GM18867 (cell line): Measurements from ENCODE around the gene CNTNAP2.

Experiments used
- ATAC-seq: cut with Tn5 transposase; IDR thresholded peaks from one replicate; pipeline ENCODE4 v1.9.1; 2021; ENCODE audit warnings: mild to moderate bottlenecking, moderate library complexity; ENCODE audit not compliant: unreplicated experiment

CNTNAP2 gene

GRCh38 chr7:147304376-147304775, 1187.8 kb downstream of the CNTNAP2 start:
- no peak for ATAC-seq

- no peak for ATAC-seq
These were observed 1189.2 kb downstream of the CNTNAP2 start for GRCh38 chr7:147305827-147306226.

GRCh38 chr7:147308539-147308938, 1191.9 kb downstream of the CNTNAP2 start:
- no peak for ATAC-seq

- ATAC-seq, result no peak
These were observed 1194.7 kb downstream of the CNTNAP2 start for GRCh38 chr7:147311336-147311735.

DNA sequence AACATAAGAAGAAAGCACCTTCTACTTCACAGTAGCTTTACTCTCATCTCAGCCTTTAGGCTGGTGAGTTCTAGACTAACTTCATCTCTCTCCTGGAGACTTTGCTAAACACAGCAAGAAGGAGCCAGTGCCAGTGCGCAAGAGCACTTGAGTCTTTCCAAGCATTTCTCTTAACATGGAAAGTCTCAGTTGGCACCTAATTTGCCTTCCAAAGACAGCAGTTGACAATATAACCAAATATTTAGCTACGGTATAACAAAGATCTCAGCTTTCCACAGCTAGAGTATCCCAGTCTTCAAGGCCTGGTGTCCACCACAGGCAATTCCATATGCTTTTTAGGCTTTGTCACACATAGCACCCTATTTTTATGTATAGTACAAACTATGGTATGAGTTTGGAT, 1204.9 kb downstream of the CNTNAP2 start:
- ATAC-seq, result no peak

DNA sequence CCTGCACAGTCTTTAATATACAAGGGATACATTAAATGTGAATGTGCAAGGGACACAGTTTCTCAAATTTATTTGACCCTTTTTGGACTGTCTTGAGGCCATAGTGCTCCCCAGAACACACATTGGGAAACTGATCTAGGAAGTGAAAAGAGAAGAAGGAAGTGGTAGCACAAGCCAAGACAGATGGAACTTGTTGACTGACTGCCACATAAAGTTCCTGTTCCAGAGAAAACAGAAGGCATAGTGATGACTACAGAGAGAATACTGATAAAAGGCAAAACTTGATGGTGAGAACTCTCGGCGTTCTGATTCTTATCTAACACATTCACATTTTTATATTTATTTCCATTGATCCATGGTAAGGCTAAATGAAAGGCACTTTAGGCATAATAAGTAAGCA, 1216.4 kb downstream of the CNTNAP2 start:
- no peak for ATAC-seq

GRCh38 chr7:147363101-147363500, 1246.5 kb downstream of the CNTNAP2 start:
- no peak for ATAC-seq

- no peak for ATAC-seq
These were observed 1259.6 kb downstream of the CNTNAP2 start for GRCh38 chr7:147376192-147376591.

DNA sequence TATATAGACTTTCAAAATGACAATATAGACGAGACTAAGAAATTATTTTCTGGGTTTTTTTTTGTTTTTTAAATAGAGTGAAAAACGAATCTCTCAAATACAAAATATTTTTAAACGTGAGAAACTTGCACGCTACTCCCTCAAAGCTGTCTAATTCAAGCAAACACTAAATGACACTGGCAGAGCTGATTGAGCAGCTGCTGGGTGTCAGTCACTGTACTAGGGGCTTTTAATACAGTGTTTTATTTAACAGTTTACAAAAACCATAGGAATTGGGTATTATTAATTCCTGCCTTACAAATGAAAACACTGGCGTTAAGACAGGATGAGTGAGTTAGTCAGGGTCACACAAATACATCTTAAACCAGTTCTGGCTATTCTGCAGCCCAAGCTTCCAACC, 1264.3 kb downstream of the CNTNAP2 start:
- ATAC-seq, result no peak

- ATAC-seq, result no peak
These were observed 1277.7 kb downstream of the CNTNAP2 start for GRCh38 chr7:147394329-147394728.

- no peak for ATAC-seq
These were observed 1283.7 kb downstream of the CNTNAP2 start for GRCh38 chr7:147400221-147400689.

DNA sequence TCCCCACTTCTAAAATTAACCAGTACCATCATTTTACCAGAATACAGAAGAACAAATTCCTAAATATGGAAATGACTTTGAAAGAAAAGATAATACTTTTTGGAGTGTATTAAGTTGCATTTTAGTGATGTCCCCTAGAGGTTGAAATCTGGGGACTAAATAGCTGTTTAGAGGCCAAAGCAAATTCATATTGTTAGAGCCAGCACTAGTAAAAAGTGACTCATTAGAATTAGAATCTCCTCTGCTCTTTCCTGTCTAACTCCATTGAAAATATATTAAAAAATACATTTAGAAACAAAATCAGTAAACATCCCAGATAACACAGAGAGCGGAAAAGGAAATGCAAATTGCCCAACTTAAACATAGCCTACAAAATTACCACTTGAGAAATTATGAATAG, 1284.3 kb downstream of the CNTNAP2 start:
- no peak for ATAC-seq

GRCh38 chr7:147405621-147406020, 1289.0 kb downstream of the CNTNAP2 start:
- ATAC-seq, result no peak

DNA sequence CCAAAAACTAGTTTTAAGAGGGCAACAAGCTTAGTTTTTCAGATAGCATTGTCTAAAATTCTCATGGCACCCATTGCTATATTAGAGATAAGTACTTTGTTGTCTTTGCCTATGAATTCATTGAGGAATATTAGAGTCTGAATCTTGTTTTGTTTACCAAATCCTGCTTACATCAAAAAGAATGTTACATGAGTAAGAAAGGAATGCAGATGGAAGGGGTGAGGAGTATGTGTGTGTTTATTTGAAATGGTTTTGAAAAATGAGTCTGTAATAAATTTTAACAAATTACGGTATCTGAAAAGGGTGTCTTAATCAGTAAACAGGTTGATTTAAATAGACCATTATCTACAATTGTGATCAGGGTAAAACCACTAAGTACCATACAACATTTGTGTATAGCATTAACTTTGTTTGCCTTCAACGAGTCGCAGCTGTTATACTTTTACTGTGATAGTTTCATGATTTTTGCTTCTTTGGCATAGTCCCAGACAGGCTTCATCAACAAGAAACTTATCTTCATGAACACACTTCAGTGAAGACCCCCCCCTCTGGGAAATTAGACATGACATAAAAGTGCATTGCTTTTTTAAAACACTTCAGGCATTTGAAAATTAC, 1290.0 kb downstream of the CNTNAP2 start:
- no peak for ATAC-seq

- ATAC-seq, result no peak
These were observed 1294.5 kb downstream of the CNTNAP2 start for GRCh38 chr7:147411096-147411495.

GRCh38 chr7:147412109-147412508, 1295.5 kb downstream of the CNTNAP2 start:
- no peak for ATAC-seq

DNA sequence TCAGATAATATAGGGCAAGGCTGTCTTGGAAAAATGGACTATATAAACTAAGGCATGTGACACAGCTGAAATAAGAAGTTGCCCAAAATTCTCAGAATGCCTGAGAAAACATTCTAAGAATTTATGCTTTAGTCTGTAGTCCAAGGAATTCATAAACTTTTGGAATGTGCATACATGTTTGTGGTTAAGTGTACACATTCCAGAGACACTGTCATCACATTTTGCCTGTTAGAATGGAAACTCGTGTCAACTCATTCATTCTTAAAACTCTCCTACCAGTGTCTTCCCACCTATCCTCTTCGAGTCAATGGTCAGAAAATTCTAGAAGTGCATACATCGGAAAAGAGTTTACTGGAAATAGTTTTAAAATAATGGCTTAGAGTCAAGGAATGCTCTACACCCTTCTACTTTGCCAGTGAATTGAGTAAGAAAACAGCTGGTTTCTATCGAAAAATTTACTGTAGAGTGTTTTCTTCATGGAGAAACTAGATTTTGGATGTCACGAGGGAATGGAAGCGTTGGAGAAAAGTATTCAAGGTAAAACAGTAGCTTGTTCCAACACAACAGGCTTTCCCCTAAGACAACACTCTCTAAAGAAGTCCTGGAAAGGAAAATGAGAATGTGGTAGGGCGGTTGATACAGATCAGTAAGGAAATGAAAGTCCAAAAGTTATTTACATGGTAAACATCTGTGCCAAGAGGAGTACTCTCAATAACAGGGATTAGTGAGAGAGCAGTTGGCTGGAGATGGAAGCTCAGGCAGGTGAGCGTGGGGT, 1296.4 kb downstream of the CNTNAP2 start:
- ATAC-seq, result no peak

DNA sequence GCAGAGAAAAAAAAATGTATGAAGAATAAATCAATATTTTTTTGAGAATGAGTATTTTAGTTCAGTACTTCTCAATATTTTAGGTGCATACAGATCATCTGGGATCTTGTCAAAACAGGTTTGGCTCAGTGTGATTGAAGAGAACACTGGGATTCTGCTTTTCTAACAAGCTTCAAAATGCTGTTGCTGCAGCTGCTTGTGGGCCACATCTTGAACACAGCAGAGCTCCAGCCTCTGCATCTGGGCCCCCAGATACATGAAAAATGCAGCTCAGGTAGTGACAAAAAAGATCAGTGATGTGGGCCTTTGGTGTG, 1296.9 kb downstream of the CNTNAP2 start:
- no peak for ATAC-seq

- no peak for ATAC-seq
These were observed 1299.4 kb downstream of the CNTNAP2 start for GRCh38 chr7:147415991-147416390.

DNA sequence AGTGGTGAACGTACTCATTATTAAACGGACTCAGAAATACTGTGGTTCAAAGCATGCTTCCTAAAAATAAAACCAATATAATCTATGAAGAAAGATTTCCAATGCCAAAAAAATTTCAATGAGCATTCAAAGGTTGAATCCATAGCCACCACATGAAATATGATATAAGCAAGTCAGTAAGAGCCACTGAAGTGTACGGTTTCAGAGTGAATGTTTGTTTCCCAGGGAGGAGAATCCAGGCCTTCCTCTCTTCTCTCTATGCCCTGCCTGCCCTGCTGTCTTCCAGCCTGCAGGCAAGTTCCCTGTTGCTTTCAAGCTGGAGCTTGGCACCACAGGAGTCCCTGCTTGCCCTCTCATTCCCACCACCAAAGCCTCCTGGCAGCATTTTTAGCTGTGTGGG, 1302.4 kb downstream of the CNTNAP2 start:
- no peak for ATAC-seq

DNA sequence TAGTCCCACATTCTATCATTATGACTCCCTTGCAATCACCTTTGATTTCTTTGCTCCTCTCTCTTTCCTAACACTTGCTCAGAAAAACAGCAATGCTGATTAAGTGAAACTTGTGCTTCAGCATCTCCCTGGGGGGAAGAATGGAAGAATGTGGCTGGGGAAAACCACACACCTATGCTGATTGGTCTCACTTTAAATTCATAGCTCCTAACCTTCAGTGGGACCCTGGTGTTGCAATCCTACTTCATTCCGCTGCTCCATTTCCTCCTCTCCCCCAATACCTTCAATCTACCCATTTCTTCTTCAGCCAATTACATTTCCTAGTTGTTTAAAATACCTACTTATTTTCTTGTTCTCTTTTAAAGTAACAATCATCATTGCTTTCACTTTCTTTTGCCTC, 1307.3 kb downstream of the CNTNAP2 start:
- ATAC-seq, result no peak

- no peak for ATAC-seq
These were observed 1311.5 kb downstream of the CNTNAP2 start for GRCh38 chr7:147428075-147428474.

DNA sequence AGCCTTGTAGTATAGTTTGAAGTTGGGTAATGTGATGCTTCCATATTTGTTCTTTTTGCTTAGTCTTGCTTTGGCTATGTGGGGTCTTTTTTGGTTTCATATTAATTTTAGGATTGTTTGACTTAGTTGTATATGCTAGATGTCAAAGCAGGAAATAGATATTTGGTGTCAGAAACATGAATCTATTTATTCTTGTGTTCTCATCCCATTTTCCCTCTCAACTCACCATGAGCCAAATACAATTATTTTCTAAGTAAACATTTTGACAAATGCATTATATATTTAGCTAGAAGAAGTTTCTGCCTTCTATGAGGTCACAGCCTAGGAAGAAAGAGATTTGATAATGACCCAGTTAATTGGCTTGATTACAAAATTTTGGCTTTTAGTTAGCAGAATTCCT, 1313.4 kb downstream of the CNTNAP2 start:
- ATAC-seq, result no peak
